Choroid plexus epithelial cell (primary cell): Measurements from ENCODE around the gene SDHA.

Experiments used
- DNase-seq: peaks from one replicate; pipeline ENCODE4 v3.0.0-alpha.2; 2010; ENCODE audit warnings: low read depth
- H3K4me3 ChIP-seq: 2 replicates; pipeline ENCODE4 v1.5.1; 2011; ENCODE audit warnings: low read depth, mild to moderate bottlenecking, control low read depth, low read length, moderate library complexity
- CTCF ChIP-seq: conservative IDR thresholded peaks from 2 replicates; pipeline ENCODE4 v1.5.1; 2011; ENCODE audit warnings: low read depth, mild to moderate bottlenecking, control low read depth, inconsistent platforms, low read length, moderate library complexity

SDHA gene

GRCh38 chr5:306011-306805, 88.1 kb downstream of the SDHA start:
- H3K4me3 ChIP-seq = no peak overlapping the region
- DNase-seq = no peak
- no peak for TF ChIP-seq CTCF
